Suprapubic skin (tissue), 4 donors: Measurements from ENCODE around the gene PRKCE. TPM values are rescaled to one million over a fixed set of nuclear protein-coding genes. Genes with fewer than 3 reads are reported as not detected.

Experiments used
- DNase-seq, 2 donors: peaks; one replicate each; pipeline ENCODE4 v3.0.0-alpha.2; 2019; ENCODE audit warnings: low spot score in 2 of 2
- H3K27ac ChIP-seq: fragments of 200-600 bp; sonication (generic); one replicate; pipeline ENCODE4 v1.5.1; 2019
- H3K27me3 ChIP-seq: fragments of 200-600 bp; sonication (generic); one replicate; pipeline ENCODE4 v1.5.1; 2019
- H3K36me3 ChIP-seq: fragments of 200-600 bp; sonication (generic); one replicate; pipeline ENCODE4 v1.5.1; 2019
- H3K4me1 ChIP-seq: fragments of 200-600 bp; sonication (generic); one replicate; pipeline ENCODE4 v1.5.1; 2019
- H3K4me3 ChIP-seq: fragments of 200-600 bp; sonication (generic); one replicate; pipeline ENCODE4 v1.5.1; 2019; ENCODE audit warnings: mild to moderate bottlenecking
- H3K9me3 ChIP-seq: fragments of 200-600 bp; sonication (generic); one replicate; pipeline ENCODE4 v1.5.1; 2019
- CTCF ChIP-seq, 2 donors: fragments of 200-600 bp in 1 of 2; fragments of 450-650 bp in 1 of 2; sonication (generic) in 1 of 2; IDR thresholded peaks; one replicate each; pipeline ENCODE4 v1.5.1; 2016 to 2019; ENCODE audit warnings: antibody characterized with exemption in 2 of 2, mild to moderate bottlenecking in 1 of 2, moderate library complexity in 1 of 2
- EP300 ChIP-seq: sonication (generic); formaldehyde crosslinking; IDR thresholded peaks from one replicate; pipeline ENCODE4 v1.6.1; 2017; ENCODE audit warnings: antibody characterized with exemption
- POLR2A ChIP-seq, 2 donors: fragments of 450-650 bp; IDR thresholded peaks; one replicate each; pipeline ENCODE4 v1.6.1; 2017; ENCODE audit warnings: antibody characterized with exemption in 2 of 2, mild to moderate bottlenecking in 2 of 2, moderate library complexity in 2 of 2
- POLR2AphosphoS5 ChIP-seq, 3 donors: sonication (generic); formaldehyde crosslinking; IDR thresholded peaks; one replicate each; pipeline ENCODE4 v1.6.1; 2017; ENCODE audit warnings: antibody characterized with exemption in 3 of 3
- WGBS: methylation state at CpG from one replicate; pipeline ENCODE4 v1.1.5; 2018; 5-methylcytosine and 5-hydroxymethylcytosine counted together
- total RNA-seq, 4 donors: library from RNA; depleted of rRNA; stranded (reverse); fragments of >200 nt; gene quantifications; one replicate each; pipeline ENCODE4 v1.1.0, GENCODE V29; 2016

PRKCE gene
- total RNA-seq, 4 donors from 2014 or later = 7.9 to 18.3 (median 12.5) TPM

DNA sequence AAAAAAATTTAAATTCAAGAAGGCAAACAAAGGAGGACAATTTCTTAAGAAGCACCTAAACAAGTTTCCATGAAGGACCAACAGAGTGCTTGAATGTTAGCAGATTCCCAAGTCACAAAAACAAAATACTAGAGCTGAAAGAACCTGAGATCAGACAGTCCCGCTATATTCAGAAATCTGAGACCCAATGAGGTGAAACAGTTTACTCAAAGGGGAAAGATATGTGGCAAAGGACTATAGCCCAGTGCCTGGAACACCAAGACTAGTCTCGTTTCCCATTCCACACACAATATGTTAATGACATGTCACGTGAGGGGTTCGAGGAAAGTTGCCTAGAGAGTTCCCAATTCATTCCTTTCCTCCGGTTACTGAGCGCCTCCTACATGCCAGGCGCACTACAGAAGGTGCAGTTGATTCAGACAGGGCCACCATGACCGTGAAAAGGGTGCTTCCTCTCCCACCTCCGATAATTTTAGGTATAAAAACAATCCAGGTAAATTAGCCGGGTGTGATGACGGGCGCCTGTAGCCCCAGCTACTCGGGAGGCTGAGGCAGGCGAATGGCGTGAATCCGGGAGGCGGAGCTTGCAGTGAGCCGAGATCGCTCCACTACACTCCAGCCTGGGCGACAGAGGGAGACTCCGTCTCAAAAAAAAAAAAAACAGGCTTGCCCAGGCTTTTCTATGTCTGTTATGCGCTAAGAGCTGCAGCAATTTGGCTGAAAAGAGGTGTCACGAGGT is 41.0 kb upstream of the PRKCE start:
- Histone ChIP-seq H3K4me3 (peak overlapping the region; percentile 63), H3K9me3 (no peaks in the 10 kb centered on the region), H3K27ac (peak overlapping the region; percentile 77), H3K4me1 (peaks cover 27% of the 10 kb centered on the region), H3K36me3 (no peaks in the 10 kb centered on the region), H3K27me3 (no peaks in the 10 kb centered on the region)
- DNase-seq = peak in 1 of 2 donors; percentile 61
- TF ChIP-seq POLR2A (IDR thresholded peaks at IDR 0.05) = no peak
- TF ChIP-seq EP300 = no peak
- TF ChIP-seq POLR2AphosphoS5 (IDR thresholded peaks at IDR 0.05) = no peak
- no peak for TF ChIP-seq CTCF (IDR thresholded peaks at IDR 0.05)
- under 1% methylated on average over 23 of the region's 23 CpGs for WGBS

DNA sequence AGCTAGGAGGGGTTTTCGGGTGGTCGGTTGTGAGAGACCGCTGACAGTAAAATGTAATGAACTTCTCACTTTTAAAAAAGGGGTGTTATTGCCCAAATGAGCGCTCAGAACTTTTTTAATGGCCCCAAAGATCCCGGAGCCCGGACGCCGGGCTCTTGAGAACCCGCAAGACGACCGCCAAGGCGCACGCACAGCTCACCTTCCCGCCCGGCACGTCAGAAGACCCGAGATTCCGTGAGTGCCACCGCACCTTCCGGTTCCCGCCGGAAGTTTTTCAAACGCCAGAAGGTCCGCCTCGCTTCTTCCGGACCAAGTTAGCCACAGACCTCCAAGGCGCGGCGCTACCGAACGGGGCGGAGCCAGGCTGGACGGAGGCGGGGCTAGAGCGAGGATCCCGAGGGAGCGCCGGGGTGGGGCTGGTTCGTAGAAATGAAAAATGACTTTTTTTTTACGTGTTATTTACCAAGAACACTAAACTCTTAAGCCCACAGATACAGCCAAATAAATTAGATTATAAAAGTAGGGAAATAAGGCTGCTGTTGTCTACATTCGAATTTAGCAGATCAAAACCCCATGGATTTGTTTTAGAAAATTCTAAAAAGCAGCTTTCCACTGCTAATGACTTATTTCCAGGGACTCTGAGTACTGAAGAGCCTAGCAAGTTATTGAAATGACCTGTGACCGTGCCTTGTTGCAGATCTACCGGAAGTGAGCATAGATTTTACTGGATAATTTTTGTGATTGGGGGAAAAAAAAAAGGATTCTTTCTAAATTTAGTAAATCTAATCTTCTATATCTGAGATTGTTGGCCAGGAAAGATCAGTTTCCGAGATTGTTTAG is 40.2 kb upstream of the PRKCE start, which contains the start of gene SRBD1:
TSS of gene SRBD1 (minus strand) at position 248 of the 840 bp plus-strand sequence. CDS start 5,826 bp downstream, outside the sequence.
- TF ChIP-seq POLR2AphosphoS5 (IDR thresholded peaks at IDR 0.05) (peak in 1 of 3 donors; percentile 15), POLR2A (IDR thresholded peaks at IDR 0.05) (peak in 1 of 2 donors; percentile 35), EP300 (no peak), CTCF (IDR thresholded peaks at IDR 0.05) (no peak)
- DNase-seq = peak; percentile 96
- Histone ChIP-seq H3K9me3 (no peaks in the 10 kb centered on the region), H3K36me3 (no peaks in the 10 kb centered on the region), H3K27ac (peak within 1 kb of the TSS; percentile 77), H3K4me3 (peak within 1 kb of the TSS; percentile 63), H3K4me1 (peaks cover 27% of the 10 kb centered on the region), H3K27me3 (no peaks in the 10 kb centered on the region)
- WGBS = 3% methylated on average over 38 of the region's 44 CpGs

GRCh38 chr2:45612285-45612684 is 39.2 kb upstream of the PRKCE start:
- Histone ChIP-seq H3K27me3 (no peaks in the 10 kb centered on the region), H3K4me1 (peaks cover 27% of the 10 kb centered on the region), H3K27ac (no peak overlapping the region), H3K36me3 (no peaks in the 10 kb centered on the region), H3K9me3 (no peaks in the 10 kb centered on the region), H3K4me3 (no peak overlapping the region)
- DNase-seq = no peak
- TF ChIP-seq CTCF (IDR thresholded peaks at IDR 0.05) (no peak), EP300 (no peak), POLR2A (IDR thresholded peaks at IDR 0.05) (no peak), POLR2AphosphoS5 (IDR thresholded peaks at IDR 0.05) (no peak)
- WGBS = 77% methylated on average over 2 of the region's 2 CpGs

GRCh38 chr2:45612731-45613130 is 38.7 kb upstream of the PRKCE start:
- Histone ChIP-seq H3K4me1 (peaks cover 27% of the 10 kb centered on the region), H3K27me3 (no peaks in the 10 kb centered on the region), H3K36me3 (no peaks in the 10 kb centered on the region), H3K27ac (no peak overlapping the region), H3K4me3 (no peak overlapping the region), H3K9me3 (no peaks in the 10 kb centered on the region)
- 67% methylated on average over 2 of the region's 2 CpGs for WGBS
- TF ChIP-seq EP300 (no peak), POLR2AphosphoS5 (IDR thresholded peaks at IDR 0.05) (no peak), CTCF (IDR thresholded peaks at IDR 0.05) (no peak), POLR2A (IDR thresholded peaks at IDR 0.05) (no peak)
- no peak for DNase-seq

GRCh38 chr2:45614330-45614729 is 37.1 kb upstream of the PRKCE start:
- Histone ChIP-seq H3K4me1 (peaks cover 26% of the 10 kb centered on the region), H3K36me3 (no peaks in the 10 kb centered on the region), H3K27ac (no peak overlapping the region), H3K9me3 (no peaks in the 10 kb centered on the region), H3K4me3 (no peak overlapping the region), H3K27me3 (no peaks in the 10 kb centered on the region)
- DNase-seq = no peak
- no peak for TF ChIP-seq CTCF (IDR thresholded peaks at IDR 0.05)
- TF ChIP-seq EP300 = no peak
- TF ChIP-seq POLR2AphosphoS5 (IDR thresholded peaks at IDR 0.05) = no peak
- TF ChIP-seq POLR2A (IDR thresholded peaks at IDR 0.05) = no peak
- WGBS = 63% methylated on average over 1 of the region's 1 CpG
